CD4-positive, alpha-beta T cell treated with Interferon alpha-2 for 1 hour (primary cell): Measurements from ENCODE around the gene LRRC37B.
"Not testable (repeated sequence)": the region's sequence is repeated elsewhere in the genome, so short reads cannot be mapped to it uniquely, and the experiment has no call there.

Experiments used
- DNase-seq, 2 donors: peaks; one replicate each; pipeline ENCODE4 v3.0.0-alpha.2; 2020 to 2022

The LRRC37B gene

GRCh38 chr17:32006957-32007462, at the start of gene LRRC37B:
LRRC37B (plus strand) TSS chr17:32007383; CDS start chr17:32021393, 14,010 bp downstream.
- peak; percentile 86 to 92 for DNase-seq

GRCh38 chr17:31964131-31964530, 43.1 kb upstream of the LRRC37B start:
- not testable (repeated sequence) for DNase-seq

- no peak for DNase-seq
Observed at GRCh38 chr17:31967648-31968047, 39.5 kb upstream of the LRRC37B start.

GRCh38 chr17:31970416-31970815, 36.8 kb upstream of the LRRC37B start:
- not testable (repeated sequence) for DNase-seq

- not testable (repeated sequence) for DNase-seq
Observed at GRCh38 chr17:31974269-31975071, 32.7 kb upstream of the LRRC37B start.

- not testable (repeated sequence) for DNase-seq
Observed at GRCh38 chr17:31975391-31975790, 31.8 kb upstream of the LRRC37B start.

GRCh38 chr17:31991821-31992220, 15.4 kb upstream of the LRRC37B start:
- not testable (repeated sequence) for DNase-seq

GRCh38 chr17:31997005-31997404, 10.2 kb upstream of the LRRC37B start:
- DNase-seq = no peak

GRCh38 chr17:32007463-32008298, 498 bp downstream of the LRRC37B start:
- peak; percentile 3 to 41 for DNase-seq

- DNase-seq = no peak
Observed at GRCh38 chr17:32009262-32009542, 2.0 kb downstream of the LRRC37B start.

- no peak for DNase-seq
Observed at GRCh38 chr17:32010114-32010513, 2.9 kb downstream of the LRRC37B start.

- no peak for DNase-seq
Observed at GRCh38 chr17:32015245-32016013, 8.2 kb downstream of the LRRC37B start.

GRCh38 chr17:32016231-32016630, 9.0 kb downstream of the LRRC37B start:
- no peak for DNase-seq

- no peak for DNase-seq
Observed at GRCh38 chr17:32019228-32019627, 12.0 kb downstream of the LRRC37B start.

GRCh38 chr17:32020943-32021614, 13.9 kb downstream of the LRRC37B start:
- no peak for DNase-seq

- DNase-seq = no peak
Observed at GRCh38 chr17:32021615-32021955, 14.4 kb downstream of the LRRC37B start.

- not testable (repeated sequence) for DNase-seq
Observed at GRCh38 chr17:32022554-32022953, 15.4 kb downstream of the LRRC37B start.

GRCh38 chr17:32027271-32027670, 20.1 kb downstream of the LRRC37B start:
- DNase-seq = not testable (repeated sequence)

- no peak for DNase-seq
Observed at GRCh38 chr17:32033223-32033622, 26.0 kb downstream of the LRRC37B start.

- not testable (repeated sequence) for DNase-seq
Observed at GRCh38 chr17:32033812-32034211, 26.6 kb downstream of the LRRC37B start.

- not testable (repeated sequence) for DNase-seq
Observed at GRCh38 chr17:32040246-32040645, 33.1 kb downstream of the LRRC37B start.

GRCh38 chr17:32041306-32041875, 34.2 kb downstream of the LRRC37B start:
- not testable (repeated sequence) for DNase-seq
